B cell (primary cell): Measurements from ENCODE around the gene TMEM221. TPM values are rescaled to one million over a fixed set of nuclear protein-coding genes. Genes with fewer than 3 reads are reported as not detected.

Experiments used
- ATAC-seq: fragments of 200-7000 bp; cut with Tn5 transposase; one replicate; pipeline ENCODE4 v1.10.0; 2021; ENCODE audit warnings: low read depth, mild to moderate bottlenecking, moderate number of reproducible peaks, moderate library complexity
- CTCF ChIA-PET: fragments of 350-600 bp; sonication (Branson Sonifier 250); formaldehyde crosslinking; loops from one replicate; lab custom pipeline; 2021; ENCODE audit warnings: antibody characterized with exemption, inconsistent platforms; lab: Charles Lee
- POLR2A ChIA-PET: fragments of 350-600 bp; sonication (Branson Sonifier 250); formaldehyde crosslinking; loops from one replicate; lab custom pipeline; 2021; ENCODE audit warnings: antibody characterized with exemption; lab: Charles Lee
- DNase-seq: peaks from one replicate; pipeline ENCODE4 v3.0.0; 2013
- H2AFZ ChIP-seq: 2 replicates; pipeline ENCODE4 v1.6.1; 2012; ENCODE audit warnings: mild to moderate bottlenecking, low read depth, low read length; ENCODE audit not compliant: insufficient read depth, poor library complexity, severe bottlenecking
- H3K27ac ChIP-seq, 2 donors: 1 replicate in 1 of 2; 2 replicates in 1 of 2; pipeline ENCODE4 v1.5.1; 2012 to 2013; ENCODE audit warnings: low read length in 2 of 2, mild to moderate bottlenecking in 2 of 2, moderate library complexity in 1 of 2
- H3K27me3 ChIP-seq, 4 experiments: fragments of 200-600 bp in 1 of 4; sonication (generic) in 1 of 4; replicated peaks in 1 of 4; 1 replicate in 2 of 4; 2 replicates in 2 of 4; pipeline versions ENCODE4 v1.6.1 to v1.7.0; 2013 to 2016; ENCODE audit warnings: low read length in 3 of 4, mild to moderate bottlenecking in 2 of 4, mixed read lengths in 1 of 4, moderate library complexity in 1 of 4; ENCODE audit not compliant: insufficient read depth in 4 of 4, control insufficient read depth in 3 of 4; ENCODE audit errors: control extremely low read depth in 1 of 4
- H3K36me3 ChIP-seq, 2 experiments: replicated peaks in 1 of 2; 1 replicate in 1 of 2; 2 replicates in 1 of 2; pipeline versions ENCODE4 v1.6.1 to v1.7.1; 2013; ENCODE audit warnings: low read length in 1 of 2; ENCODE audit not compliant: insufficient read depth in 2 of 2, control insufficient read depth in 1 of 2; ENCODE audit errors: control extremely low read depth in 1 of 2, extremely low read depth in 1 of 2
- H3K4me1 ChIP-seq, 2 donors: fragments of 200-600 bp in 1 of 2; sonication (generic) in 1 of 2; 1 replicate in 1 of 2; 2 replicates in 1 of 2; pipeline versions ENCODE4 v1.5.1 to v1.6.1; 2013 to 2017; ENCODE audit warnings: low read length in 2 of 2; ENCODE audit not compliant: control insufficient read depth in 2 of 2, insufficient read depth in 2 of 2
- H3K4me2 ChIP-seq: replicated peaks from 2 replicates; pipeline ENCODE3; 2012; ENCODE audit warnings: mild to moderate bottlenecking, low read depth, low read length; ENCODE audit not compliant: poor library complexity, severe bottlenecking
- H3K4me3 ChIP-seq, 5 experiments: fragments of 200-600 bp in 1 of 5; sonication (generic) in 1 of 5; 1 replicate in 3 of 5; 2 replicates in 2 of 5; pipeline versions ENCODE4 v1.5.1 to v1.7.0; 2011 to 2016; ENCODE audit warnings: low read length in 4 of 5, mild to moderate bottlenecking in 4 of 5, low read depth in 2 of 5, control low read depth in 1 of 5, moderate library complexity in 1 of 5; ENCODE audit not compliant: insufficient read depth in 1 of 5; ENCODE audit errors: control extremely low read depth in 1 of 5, extremely low read depth in 1 of 5
- H3K79me2 ChIP-seq: fragments of 200-600 bp; sonication (generic); one replicate; pipeline ENCODE4 v1.6.0; 2016; ENCODE audit warnings: low read length; ENCODE audit not compliant: control insufficient read depth, insufficient read depth
- H3K9ac ChIP-seq: fragments of 200-600 bp; sonication (generic); 2 replicates; pipeline ENCODE4 v1.6.1; 2017; ENCODE audit warnings: mild to moderate bottlenecking, low read length, moderate library complexity
- H3K9me3 ChIP-seq, 3 donors: one replicate each; pipeline versions ENCODE4 v1.6.1 to v1.7.1; 2013; ENCODE audit warnings: low read length in 2 of 3; ENCODE audit not compliant: control insufficient read depth in 2 of 3, insufficient read depth in 1 of 3; ENCODE audit errors: control extremely low read depth in 1 of 3
- H4K20me1 ChIP-seq: 2 replicates; pipeline ENCODE4 v1.6.0; 2012; ENCODE audit warnings: mild to moderate bottlenecking, low read length; ENCODE audit not compliant: insufficient read depth, control insufficient read depth, poor library complexity, severe bottlenecking
- H3K27ac Mint-ChIP-seq: one replicate; pipeline ENCODE4 v1.8.0; 2021; ENCODE audit warnings: mixed read lengths
- H3K27me3 Mint-ChIP-seq: one replicate; pipeline ENCODE4 v1.8.0; 2021; ENCODE audit warnings: mixed read lengths
- H3K4me1 Mint-ChIP-seq: one replicate; pipeline ENCODE4 v1.8.0; 2021; ENCODE audit warnings: mixed read lengths
- H3K4me3 Mint-ChIP-seq: one replicate; pipeline ENCODE4 v1.8.0; 2021; ENCODE audit warnings: mixed read lengths
- H3K9me3 Mint-ChIP-seq: one replicate; pipeline ENCODE4 v1.8.0; 2022; ENCODE audit warnings: mixed read lengths; ENCODE audit not compliant: insufficient read depth
- CTCF ChIP-seq: fragments of 200-600 bp; IDR thresholded peaks from one replicate; pipeline ENCODE4 v1.8.0; 2022; ENCODE audit warnings: antibody characterized with exemption, mild to moderate bottlenecking
- EZH2 ChIP-seq: IDR thresholded peaks from 2 replicates; pipeline ENCODE4 v1.6.1; 2012; ENCODE audit warnings: borderline replicate concordance, low read depth, mild to moderate bottlenecking, moderate library complexity, low read length; ENCODE audit not compliant: insufficient read depth, poor library complexity, severe bottlenecking
- WGBS: methylation state at CpG from one replicate; pipeline ENCODE4 v1.1.5; 2013; ENCODE audit warnings: missing lambda C conversion rate; ENCODE audit not compliant: insufficient coverage; 5-methylcytosine and 5-hydroxymethylcytosine counted together
- intact Hi-C: fragments of 100-400 bp; cut with micrococcal nuclease; formaldehyde crosslinking; loops from one replicate; pipeline ENCODE4 v1.10.0; 2022
- polyA plus RNA-seq: library from polyadenylated mRNA; depleted of rRNA; stranded (reverse); fragments of >200 nt; gene quantifications from 2 replicates; pipeline ENCODE4 v1.2.3, GENCODE V29; 2012
- total RNA-seq, 2 donors: library from RNA; stranded (reverse); fragments of 120-200 nt in 1 of 2; gene quantifications; 1 replicate in 1 of 2; 2 replicates in 1 of 2; pipeline versions ENCODE4 v1.2.3 to v1.2.4, GENCODE V29; 2013 to 2022

TMEM221 gene
- total and polyA plus RNA-seq, 2 donors (not counting 1 experiment from before 2014, with no cell fraction given), result not detected

- POLR2A ChIA-PET, result no interaction called here
Measured at GRCh38 chr19:17389957-17390664, 58.4 kb downstream of the TMEM221 start.

More at GRCh38 chr19:17389957-17390664, 58.4 kb downstream of the TMEM221 start:
- TF ChIP-seq CTCF, result no peak
- TF ChIP-seq EZH2, result no peak
- ATAC-seq, result no peak
- 6% methylated on average over 34 of the region's 37 CpGs for WGBS
- H3K27me3 ChIP-seq, result peaks cover 0 to 24% (median 9%) of the 10 kb centered on the region in 4 experiments
- peaks cover 0 to 14% (median 0%) of the 10 kb centered on the region in 3 donors for H3K9me3 ChIP-seq
- H4K20me1 ChIP-seq, result no peaks in the 10 kb centered on the region
- Mint-ChIP-seq H3K27ac (no peak overlapping the region), H3K9me3 (peaks cover 3% of the 10 kb centered on the region), H3K27me3 (no peaks in the 10 kb centered on the region), H3K4me1 (peaks cover 19% of the 10 kb centered on the region), H3K4me3 (peak overlapping the region; percentile 56)
- DNase-seq, result no peak
- peaks cover 22 to 30% of the 10 kb centered on the region in 2 donors for H3K4me1 ChIP-seq
- peak overlapping the region; percentile 68 for H3K9ac ChIP-seq
- intact Hi-C loops, result no loop called here
- H3K27ac ChIP-seq, result no peak overlapping the region
- H3K4me3 ChIP-seq, result peak overlapping the region in 4 of 5 experiments; percentile 41 to 69 (median 58)
- H2AFZ ChIP-seq, result peak overlapping the region; percentile 84
- no peaks in the 10 kb centered on the region for H3K36me3 ChIP-seq
- peak overlapping the region; percentile 99 for H3K4me2 ChIP-seq
- CTCF ChIA-PET, result interaction anchor here (0.5 to 8.4 kb wide), 12 partner anchors 8 to 130 kb away, joined by 3 to 109 read pairs (median 3); partner anchors contain the start of genes BST2, DDA1 and MRPL34
- H3K79me2 ChIP-seq, result no peaks in the 10 kb centered on the region
